GM10847 (cell line): ENCODE data around the gene RASA3.

Experiments
- POLR2A ChIP-seq: IDR thresholded peaks from 2 replicates; pipeline ENCODE4 v1.6.1; 2011; ENCODE audit not compliant: insufficient read length; ENCODE audit errors: extremely low read depth

The RASA3 gene

DNA sequence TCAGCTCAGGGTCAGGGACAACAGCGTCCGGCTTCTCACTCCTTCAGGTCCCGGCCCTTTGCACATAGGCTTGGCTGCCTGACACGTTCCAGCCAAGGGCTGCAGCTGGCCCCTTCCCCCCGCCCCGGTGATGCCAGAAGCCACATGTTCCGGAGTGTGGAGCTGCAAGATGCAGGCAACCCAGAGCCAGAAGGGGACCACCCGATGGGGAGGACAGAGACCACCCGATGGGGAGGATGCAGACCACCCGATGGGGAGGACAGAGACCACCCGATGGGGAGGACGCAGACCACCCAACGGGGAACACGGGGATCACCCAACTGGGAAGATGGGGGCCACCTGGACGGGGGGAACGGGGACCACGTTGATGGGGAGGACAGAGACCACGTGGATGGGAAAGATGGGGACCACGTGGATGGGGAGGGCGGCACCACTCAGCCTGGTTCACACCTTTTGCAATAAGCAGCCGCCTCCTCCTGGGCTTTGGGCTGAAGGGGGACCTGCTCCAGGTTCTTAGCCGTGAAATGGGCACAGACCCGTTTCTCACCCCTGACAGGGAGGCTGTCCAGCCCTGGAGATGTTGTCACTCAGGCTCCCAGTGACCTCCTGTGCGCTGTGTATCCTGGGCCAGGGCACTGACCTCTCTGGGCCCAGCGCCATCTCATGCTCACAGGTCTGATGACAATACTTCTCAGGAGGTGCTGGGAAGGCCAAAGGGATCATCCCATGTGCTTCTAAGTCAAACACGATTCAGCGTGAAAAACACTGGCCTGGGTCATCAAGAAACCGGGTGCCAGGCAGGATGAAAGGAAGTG is 193.1 kb downstream of the RASA3 start:
- TF ChIP-seq POLR2A, result no peak

DNA sequence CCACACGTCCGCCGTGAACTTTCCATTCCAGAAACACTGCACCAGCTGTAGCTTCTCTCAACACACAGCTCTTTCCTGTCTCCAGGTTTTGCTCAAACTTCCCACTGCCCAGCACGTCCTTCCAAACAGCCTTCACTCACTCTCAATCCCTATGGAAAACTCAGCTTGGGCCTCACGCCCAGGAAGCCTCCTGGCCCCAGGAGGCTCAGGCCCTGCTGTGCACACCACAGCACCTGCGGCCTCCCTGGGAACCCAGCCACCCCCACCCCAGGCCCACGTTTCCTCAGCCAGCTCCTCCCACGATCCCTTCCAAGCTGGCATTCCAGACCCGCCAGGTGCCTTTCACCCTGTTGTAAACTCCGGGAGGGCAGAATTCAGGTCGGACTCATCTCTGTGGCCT is 193.7 kb downstream of the RASA3 start:
- no peak for TF ChIP-seq POLR2A

DNA sequence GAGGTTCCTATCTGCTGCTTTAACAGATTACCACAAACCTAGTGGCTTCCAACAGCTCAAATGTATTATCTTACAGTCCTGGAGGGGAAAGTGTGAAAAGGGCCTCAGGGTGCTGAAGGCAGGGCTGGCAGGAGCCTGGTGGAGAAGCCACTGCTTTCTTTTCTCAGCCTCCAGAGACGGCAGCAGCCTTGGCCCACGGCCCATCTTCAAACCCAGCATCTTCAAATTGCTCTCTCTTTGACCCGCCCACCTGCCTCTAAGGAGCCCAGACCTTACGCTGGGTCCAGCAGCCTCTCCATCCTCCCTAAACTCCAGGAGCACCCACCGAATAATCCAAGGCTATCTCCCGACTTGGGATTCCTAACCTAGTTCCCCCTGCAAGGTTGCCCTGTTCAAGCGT is 194.2 kb downstream of the RASA3 start:
- TF ChIP-seq POLR2A, result no peak

DNA sequence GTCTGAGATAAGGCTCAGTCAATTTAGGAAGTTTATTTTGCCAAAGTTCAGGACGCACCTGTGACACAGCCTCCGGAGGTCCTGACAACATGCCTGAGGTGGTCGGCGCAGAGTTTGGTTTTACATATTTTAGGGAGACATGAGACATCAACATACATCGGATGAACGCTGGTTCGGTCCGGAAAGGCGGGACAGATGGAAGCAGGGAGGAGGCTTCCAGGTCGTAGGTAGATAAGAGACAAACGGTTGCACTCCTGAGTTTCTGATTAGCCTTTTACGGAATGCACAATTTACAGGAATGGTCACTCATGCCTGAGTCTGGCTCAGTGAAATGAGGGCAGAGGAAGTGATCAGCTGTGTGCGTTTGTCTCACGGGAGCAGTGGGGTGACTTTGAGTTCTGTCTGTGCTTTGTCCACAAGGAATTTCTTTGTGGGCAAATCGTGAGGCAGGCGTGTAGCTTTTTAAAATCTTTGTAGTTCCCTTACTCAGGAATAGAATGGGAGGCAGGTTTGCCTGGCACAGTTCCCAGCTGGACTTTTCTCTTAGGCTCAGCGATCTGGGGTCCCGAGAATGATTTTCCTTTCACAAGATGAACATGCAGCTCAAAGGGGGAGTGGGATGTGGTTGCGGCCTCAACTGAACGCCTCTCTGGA is 194.8 kb downstream of the RASA3 start:
- no peak for TF ChIP-seq POLR2A

DNA sequence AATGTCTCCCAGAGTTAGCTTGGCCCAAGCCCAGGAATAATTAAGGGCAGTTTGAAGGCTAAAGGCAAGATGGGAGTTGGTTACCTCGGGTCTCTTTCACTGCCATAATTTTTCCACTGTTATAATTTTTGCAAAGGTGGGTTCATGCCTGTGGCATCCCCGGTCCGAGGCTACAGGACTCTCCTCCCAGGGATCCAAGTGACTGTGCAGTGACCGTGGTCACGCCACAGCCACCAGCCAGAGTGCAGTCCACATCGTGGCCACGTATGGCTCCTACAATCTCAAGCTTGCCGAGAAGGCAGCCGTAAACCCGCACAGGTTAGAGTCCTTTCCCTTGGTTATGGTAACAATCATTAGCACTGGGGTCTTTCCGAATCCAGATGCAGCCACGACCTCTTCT is 195.3 kb downstream of the RASA3 start:
- no peak for TF ChIP-seq POLR2A

DNA sequence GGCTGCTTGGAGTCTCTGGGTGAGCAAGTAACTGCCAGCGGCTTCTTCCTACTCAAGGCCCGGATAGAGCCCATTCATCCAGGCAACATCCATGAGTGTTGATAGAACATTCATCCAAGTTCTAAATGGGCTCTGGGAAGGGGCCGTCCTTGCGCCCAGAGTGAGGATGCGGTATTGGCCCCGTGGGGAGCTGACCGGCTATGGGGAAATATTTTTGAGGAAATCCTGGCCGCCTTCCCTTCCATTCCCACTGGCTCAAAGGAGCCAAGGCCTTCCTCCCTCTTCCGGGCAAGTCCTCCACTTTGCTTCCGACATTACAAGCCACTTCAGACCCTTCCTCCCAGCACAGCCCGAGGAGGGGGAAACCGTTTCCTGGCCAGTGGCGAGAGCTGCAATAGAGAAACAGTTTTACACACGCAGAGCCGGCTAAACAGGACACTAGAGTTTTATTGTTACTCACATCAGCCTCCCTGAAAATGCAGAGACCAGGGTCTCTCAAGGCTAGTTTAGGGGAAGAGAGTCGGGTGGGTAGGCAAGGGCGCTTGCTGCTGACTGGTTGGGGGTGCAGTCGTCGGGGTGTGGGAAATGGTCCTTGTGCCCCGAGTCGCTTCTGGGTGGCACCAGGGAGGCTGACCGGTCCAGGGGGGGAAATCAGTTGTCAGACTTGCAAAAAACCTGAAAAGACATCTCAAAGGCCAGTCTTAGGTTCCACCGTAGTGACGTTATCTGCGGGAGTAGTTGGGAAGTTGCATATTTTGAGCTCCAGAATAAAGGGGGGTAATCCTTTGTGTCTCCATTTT is 196.1 kb downstream of the RASA3 start:
- TF ChIP-seq POLR2A, result no peak

DNA sequence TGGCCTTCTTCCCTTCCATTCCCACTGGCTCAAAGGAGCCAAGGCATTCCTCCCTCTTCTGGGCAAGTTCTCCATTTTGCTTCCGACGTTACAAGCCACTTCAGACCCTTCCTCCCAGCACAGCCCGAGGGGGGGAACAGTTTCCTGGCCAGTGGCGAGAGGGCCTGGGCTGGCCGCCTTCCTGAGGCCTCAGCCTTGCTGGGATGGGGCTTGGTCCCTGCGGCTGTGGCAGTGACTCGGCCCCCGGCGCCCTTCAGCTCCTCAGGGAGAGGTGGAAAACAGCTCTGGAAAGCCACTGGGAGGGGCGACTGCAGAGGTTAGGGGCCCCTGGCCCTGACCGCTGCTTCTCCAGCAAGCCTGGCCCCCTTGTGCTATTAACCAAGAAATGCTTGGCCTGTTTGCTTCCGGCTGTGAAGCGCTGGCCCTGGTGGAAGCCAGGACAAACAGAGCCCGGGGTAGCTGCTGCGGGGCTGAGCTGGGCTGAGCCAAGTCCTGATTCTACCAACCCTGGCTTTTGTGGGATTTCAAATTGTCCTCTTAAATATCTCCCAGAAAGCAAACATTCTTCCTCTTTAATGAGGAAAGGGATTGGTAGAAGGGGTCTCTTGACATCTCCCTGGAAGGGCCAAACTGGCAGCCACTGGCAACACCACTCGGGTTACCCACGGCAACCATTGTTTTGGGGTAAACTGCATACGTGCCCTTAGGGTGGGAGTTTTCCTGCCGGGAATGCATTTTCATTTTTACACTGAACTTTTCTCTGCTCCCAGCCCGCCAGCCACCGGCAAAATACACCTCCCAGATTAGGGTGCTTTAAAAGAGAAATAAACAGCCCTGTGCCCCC is 197.2 kb downstream of the RASA3 start:
- no peak for TF ChIP-seq POLR2A

DNA sequence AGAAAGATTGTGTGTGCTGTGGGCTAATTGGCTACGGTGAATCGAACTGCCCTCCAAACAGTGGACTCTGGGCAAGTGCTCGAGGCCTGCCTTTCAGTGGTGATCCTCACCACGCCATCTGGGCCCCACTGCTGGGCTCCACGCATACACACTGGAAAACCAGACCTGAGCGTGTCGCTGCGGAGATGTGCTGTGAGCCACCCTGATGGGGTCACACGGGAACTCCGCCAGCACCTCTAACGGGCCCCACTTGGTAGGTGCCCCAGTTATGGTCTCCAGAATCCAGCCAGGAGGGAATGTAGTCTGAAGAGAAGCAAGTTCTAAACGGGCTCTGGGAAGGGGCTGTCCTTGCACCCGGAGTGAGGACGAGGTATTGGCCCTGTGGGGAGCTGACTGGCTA is 197.8 kb downstream of the RASA3 start:
- TF ChIP-seq POLR2A, result no peak

DNA sequence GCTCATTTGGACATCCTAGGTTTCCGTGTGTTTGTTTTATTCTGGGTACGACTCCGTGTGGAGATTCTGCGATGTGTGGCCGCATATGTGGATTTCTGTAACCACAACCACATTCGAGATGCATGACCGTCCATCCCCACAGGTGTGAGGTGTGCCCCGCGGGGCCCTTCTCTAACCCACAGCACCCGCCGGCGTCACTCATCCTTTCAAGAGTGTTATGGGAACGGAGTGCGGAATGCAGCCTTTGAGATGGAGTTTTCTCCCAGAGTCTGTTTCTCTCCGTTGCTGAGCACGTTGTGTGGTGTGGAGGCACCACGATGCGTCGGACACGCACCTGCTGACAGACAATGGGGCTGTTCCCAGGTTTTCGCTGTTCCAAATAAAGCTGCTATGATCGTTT is 198.5 kb downstream of the RASA3 start:
- TF ChIP-seq POLR2A, result no peak

DNA sequence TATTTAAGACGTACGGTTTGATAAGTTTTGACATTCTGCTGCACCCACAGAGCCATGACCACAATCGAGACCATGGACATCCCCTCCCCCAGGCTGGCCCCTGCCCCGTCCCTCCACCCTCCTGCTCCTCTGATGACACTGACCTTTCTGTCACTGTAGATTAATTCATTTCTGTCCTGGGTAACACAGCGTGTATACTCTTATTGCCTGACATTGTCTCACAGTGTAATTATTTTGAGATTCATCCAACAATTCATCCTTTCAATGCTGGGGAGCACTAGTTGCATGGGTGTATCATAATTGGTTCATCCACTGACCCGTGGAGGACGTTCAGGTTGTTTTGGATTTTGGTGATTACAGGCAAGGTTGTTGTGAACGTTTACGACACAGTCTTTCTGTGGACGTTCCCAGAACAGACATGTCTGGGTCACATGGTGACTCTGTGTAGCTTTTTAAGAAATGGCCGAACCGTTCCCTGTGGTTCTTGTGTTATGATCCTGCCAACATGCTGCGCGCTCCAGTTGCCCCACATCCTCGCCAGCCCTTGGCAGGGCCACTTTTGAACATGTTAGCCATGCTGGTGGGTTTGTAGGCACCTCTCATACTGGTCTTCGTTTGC is 200.5 kb downstream of the RASA3 start:
- TF ChIP-seq POLR2A, result no peak

DNA sequence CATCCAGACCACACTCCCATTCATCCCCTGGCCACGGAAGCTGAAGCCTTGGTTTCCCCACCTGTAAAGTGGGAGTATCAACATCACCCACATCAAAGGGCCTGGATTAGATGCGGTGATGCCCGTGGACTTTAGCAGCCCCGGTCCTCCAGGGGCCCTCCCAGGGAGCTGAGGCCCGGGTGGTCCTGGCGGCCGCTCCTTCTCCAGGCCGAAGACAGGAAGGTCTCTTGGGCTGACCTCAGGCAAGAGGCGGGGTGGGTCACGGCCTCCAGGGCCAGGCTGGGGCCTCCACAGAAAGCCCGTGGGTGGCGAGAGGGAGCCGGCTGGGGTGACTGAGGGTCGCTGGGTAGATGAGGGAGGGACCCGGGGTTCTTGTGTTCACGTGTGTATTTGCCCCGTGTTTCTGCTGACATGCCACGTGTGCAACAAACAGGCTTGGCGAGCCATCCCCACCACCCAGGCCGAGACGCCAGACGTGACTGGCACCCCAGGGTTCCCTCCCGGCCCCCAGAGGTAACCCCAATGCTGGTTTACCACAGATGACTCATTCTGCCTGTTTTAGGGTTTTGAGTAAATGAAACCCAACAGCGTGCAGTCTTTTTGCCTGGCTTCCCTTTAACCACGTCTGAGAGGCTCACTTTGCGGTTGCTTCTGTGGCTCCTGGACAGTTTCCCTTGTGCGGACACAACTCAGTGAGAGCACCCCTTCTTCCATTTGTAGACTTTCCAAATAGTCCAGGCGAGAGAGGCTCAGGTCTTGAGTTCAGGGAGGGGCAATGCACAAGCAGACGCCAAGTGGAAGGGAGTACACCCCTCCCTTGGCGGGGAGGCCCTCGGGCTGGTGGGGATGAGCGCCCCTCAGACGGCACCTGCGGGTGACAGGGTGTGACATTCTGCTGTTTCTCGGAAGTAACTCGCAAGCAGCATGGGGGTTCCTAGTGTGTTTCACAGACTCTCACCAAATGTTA is 201.5 kb downstream of the RASA3 start:
- TF ChIP-seq POLR2A, result no peak

DNA sequence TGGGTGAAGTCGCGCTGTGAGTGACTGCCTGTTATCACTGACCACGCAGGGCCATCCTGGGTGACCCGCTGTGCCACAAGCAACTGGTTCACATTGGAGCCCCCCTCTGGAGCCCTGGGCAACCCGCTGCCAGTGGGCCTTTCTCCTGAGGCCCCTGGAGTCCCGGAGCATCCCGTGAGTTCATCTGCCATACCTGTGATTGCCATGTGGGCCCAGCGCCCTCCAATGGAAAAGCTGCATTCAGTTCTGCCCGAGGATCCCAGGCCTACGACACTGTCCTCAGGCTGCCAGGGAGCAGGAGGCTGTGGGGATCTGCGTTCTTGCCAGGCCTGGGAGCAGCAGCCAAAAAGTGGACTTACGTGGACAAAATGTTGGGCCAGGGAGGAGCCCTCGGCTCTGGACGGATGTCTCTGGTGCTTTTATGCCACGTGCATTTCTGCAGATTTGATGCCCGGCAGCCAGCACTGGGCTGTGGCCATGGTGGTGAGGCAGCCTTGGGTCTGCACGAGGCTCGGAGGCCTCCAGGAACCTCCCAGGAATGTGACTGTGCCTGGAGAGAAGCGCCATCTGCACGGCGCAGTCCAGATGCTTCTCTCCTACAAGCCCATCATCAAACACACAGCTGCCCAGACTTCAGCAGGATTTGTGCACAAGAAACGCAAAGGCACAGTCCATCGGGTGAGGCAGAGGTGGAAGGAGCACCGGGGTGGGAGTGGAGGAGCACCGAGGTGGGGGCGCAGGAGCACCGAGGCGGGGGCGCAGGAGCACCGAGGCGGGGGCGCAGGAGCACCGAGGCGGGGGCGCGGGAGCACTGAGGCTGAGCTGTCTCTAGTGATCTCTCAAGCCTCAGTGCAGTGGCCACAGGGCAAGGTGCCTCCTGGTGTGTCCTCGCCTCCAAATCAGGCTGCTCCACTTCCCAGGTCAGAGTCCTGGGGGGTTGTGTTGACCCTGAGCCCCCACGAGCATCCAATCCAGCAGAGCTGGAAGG is 202.5 kb downstream of the RASA3 start:
- no peak for TF ChIP-seq POLR2A
